Inflammatory macrophage (primary cell): ENCODE measurements around the gene GLIS1.

Source experiments
- DNase-seq, 2 donors: peaks; one replicate each; pipeline ENCODE4 v3.0.0-alpha.2; 2020 to 2022

Gene GLIS1

DNA sequence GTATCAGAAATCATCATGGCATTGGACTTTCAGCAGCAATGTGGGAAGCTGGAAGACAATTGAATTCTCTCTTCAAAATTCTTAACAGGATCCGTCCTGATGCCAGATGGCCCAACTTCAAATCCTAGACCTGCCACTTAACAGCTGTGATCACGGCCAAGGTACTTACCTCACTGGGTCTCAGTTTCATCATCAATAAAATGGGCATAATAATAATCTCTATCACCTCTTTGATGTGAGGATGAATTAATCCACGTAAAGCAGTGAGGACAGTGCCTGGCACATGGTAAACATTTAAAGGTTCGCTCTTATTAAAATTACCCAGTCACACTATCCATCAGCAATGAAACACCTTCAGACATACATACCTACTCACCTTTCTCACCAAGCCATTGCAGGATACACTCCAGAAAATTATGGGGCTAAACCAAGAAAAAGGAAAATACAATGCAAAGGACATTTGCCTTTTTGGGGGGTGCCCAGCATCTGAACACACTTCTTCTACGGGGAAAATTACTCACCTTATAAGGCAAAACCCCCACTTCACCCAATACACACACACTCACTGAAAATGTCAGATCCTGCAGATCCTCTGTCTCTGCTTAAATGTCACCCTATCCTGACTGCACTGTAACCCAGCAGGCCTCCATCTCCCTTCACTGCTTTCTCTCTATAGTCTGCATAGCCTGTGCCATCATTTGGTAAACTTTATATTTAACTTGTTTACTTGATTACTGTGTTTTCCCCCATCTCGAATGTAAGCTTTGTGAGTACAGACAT lies 21.7 kb downstream of the GLIS1 start:
- no peak for DNase-seq

- no peak for DNase-seq
Measured at GRCh38 chr1:53716150-53716549, 22.8 kb downstream of the GLIS1 start.

DNA sequence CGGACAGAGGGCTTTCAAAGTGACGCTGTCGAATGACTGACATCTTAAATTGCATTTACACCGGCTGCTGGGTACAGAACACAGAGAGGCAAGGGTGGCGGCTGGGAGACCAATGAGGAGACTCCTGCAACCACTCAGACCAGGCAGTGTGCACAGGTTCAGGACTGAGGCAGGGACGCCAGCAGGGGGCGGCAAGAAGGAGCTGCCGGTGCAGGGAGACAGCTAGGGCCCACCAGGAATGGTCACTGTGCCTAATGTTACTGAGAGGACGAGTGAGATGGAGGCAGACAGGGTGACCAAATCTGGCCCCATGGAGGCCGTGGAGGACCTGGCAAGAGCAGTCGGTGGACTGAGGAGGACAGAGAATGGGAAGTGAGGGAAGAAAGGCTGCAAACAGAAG lies 23.5 kb downstream of the GLIS1 start:
- DNase-seq = no peak

GRCh38 chr1:53712276-53712675 lies 26.7 kb downstream of the GLIS1 start:
- DNase-seq = no peak

GRCh38 chr1:53710584-53710983 lies 28.4 kb downstream of the GLIS1 start:
- DNase-seq = no peak

DNA sequence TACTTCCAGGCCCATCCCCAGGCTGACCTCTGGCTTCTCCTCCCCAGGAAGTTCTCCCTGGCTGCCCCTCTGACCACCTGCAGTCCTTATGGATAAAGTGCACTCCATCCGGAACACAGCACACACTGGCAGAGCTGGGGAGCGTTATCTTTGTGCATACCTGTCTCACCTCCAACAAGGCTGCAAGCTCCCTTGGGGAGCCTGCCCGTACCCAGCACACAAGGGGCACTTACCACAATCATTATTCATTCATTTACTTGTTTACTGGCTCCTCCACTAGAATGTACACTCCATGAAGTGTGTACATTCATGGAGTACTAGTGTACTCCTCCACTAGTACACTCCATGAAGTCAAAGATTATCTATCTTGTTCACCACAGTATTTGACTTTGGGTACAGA lies 30.3 kb downstream of the GLIS1 start:
- no peak for DNase-seq

GRCh38 chr1:53706356-53706755 lies 32.6 kb downstream of the GLIS1 start:
- no peak for DNase-seq

- DNase-seq = no peak
Measured at GRCh38 chr1:53705446-53706096, 33.4 kb downstream of the GLIS1 start.

GRCh38 chr1:53704804-53705445 lies 34.0 kb downstream of the GLIS1 start:
- no peak for DNase-seq

GRCh38 chr1:53704304-53704703 lies 34.7 kb downstream of the GLIS1 start:
- DNase-seq = no peak

DNA sequence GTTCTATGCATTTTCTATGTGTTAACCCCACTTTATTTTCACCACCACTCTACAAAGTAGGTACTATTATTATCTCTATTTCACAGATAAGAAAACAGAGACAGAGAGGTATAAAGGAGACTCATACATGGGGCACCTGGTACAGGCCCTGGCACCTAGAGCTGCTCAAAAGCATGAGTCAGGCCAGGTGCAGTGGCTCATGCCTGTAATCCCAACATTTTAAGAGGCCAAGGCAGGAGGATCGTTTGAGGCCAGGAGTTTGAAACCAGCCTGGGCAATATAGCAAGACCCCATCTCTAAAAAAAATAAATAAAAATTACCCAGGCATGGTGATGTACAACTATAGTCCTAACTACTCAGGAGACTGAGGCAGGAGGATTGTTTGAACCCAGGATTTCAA lies 35.8 kb downstream of the GLIS1 start:
- DNase-seq = no peak

GRCh38 chr1:53702341-53702740 lies 36.6 kb downstream of the GLIS1 start:
- DNase-seq = no peak

DNA sequence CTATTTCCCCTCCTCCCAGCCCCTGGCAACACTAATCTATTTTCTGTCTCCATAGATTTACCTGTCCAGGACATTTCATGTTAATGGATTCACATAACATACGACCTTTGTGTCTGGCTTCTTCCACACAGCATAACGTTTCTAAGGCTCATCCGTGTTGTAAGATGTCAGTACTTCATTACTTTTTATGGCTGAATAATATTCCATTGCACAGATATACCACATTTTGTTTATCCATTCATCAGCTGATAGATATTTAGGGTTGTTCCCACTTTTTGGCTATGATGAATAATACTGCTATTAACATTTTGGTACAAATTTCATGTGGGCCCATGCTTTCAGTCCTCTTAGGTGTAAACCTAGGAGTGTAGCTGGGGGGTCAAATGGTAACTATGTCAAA lies 38.2 kb downstream of the GLIS1 start:
- DNase-seq = no peak

GRCh38 chr1:53699981-53700380 lies 39.0 kb downstream of the GLIS1 start:
- DNase-seq = no peak

DNA sequence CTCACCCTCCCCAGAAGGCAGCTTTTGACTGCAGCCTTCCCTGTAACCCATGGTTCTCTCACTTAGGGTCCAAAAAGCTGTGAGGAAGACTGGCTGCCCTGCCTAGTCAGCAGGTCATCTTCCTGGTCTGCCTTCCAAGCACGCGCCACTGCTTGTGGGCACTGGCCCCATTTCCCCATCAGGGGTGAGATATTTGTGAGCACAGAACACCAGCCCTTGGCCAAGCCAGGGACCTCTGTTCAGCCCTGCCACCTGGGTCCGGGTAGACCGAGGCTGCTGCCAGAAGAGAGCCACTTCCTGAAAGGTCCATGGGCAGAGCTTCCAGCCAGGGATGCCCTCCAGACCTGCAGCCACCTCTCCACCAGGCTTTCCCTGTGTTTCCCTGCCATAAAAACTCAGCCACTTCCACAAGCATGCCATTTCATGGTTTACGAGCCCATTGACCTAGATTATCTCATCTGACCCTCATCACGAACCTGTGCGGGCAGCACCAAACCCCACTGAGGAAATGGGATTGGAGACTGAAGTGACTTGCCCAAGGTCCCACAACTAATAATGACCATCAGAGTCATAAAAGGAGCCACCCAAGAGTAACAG lies 40.5 kb downstream of the GLIS1 start:
- no peak for DNase-seq

- DNase-seq = no peak
Measured at GRCh38 chr1:53697721-53698383, 41.1 kb downstream of the GLIS1 start.

DNA sequence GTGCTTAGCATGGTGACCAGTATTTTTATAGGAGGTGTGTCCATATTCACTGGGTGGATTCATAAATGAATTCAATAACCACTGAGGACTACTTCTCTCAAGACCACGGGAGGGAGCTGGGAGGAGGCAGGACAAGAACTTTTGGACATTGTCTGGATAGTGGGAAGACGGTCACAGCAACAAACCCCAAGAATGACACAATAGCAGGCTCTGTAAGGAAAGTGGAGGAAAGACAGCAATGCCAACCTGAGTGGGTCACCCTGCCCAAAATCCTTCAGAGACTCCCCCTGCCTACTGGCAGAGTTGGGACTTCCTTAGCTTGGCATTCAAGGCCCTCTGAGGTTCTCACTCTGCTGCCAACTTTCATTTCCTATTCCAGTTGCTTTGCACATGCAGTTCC lies 42.0 kb downstream of the GLIS1 start:
- peak in 1 of 2 donors; percentile 3 for DNase-seq

GRCh38 chr1:53696571-53696970 lies 42.4 kb downstream of the GLIS1 start:
- DNase-seq = no peak

DNA sequence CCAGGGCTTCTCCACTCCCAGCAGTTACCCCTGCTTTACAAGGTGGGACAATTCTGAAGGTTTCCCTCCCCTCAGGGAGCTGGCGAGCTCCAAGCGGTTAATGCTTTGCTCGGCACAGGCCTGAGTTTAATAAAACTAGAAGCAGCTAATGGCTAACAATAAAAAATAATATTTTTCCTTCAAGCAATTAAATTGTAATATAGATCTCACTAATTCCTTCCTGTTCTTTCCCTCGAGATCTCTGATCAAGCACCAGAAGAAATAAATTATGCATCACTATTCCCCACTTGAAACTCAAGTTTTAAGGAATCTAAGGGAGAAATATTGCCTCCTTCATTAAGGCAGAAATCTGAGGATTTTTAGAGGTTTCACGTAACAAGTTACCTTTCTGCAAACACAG lies 42.9 kb downstream of the GLIS1 start:
- no peak for DNase-seq

DNA sequence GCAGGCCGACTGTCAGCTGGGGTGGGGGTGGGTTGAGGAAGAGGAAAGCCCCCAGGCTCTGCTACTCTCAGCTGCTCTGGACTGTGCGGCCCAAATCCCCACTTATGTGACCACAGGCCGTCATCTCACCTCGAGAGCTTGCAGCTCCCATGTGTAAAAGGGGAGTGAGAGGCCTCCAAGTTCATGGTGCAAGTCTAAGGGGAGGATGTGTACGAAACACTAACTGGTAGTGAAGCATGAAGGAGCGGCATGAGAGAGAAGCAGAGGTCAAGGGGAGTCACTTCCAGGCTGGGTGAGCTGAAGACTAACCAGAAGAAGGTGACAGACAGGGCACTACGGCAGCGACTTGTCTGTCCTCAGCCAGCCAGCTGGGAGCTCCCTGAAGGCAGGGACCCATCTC lies 43.8 kb downstream of the GLIS1 start:
- no peak for DNase-seq

DNA sequence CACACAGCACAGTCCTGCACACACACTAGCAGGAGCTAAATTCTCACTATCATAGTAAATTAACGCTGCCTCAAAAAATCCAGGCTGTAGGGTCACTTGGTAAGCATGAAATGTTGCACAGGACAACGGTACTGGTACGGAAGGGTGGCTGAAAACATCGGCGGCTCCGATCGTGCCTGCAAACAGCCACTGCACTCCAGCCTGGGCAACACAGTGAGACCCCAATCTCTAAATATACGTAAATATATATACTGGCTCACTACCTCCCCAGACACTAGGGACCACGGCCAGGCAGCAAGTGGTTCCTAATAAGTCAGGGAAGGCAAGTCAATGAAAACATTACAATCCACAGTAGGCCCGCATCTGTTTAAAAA lies 44.3 kb downstream of the GLIS1 start:
- no peak for DNase-seq

DNA sequence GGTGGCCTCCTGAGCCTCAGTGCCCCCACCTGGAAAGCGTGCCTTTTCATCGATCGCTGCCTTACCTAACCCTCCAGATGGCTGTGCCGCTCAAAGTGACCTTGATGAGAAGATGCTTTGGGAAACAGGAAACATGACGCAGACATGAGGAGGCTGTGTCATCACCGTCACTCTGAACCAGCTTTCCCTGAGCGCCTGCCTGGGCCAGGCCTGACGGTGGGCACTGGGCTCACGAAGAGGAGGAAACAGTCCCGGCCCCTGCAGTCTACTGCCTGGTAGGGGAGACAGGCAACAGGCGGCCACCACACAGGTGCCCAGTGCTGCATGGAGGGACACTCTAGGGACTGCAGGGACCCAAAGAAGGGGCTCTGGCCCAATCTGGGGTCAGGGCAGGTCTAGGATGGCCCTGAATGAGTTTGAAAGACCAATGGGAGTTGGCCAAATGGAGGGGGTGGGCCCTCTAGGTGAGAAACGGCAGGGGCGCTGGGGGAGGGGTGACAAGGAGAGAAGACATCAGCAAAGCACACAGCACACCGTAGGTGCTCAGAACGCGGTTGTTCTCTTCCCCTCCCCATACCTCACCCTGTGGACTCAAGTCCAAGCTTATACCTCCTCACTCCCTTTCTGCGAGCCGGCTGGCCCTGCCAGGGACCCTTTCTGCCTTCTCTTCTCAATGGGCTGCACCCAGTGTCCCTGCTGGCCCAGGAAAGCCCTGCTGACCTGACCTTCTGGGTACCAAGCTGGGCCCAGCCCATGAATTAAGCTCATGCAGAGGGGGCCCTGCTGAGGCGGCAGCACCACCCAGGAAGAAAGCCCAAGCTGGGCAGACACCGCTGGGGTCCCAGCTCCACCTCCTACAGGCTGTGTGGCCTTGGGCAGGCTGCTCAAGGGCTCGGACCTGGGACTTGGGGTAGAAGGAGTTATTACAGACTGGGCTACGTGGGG lies 44.9 kb downstream of the GLIS1 start:
- no peak for DNase-seq
